Inflammatory macrophage (primary cell): ENCODE results near the gene HSD11B2.
A peak's percentile ranks its signal among the peaks of the same experiment; 100 is the strongest.

Experiments
- DNase-seq, 2 donors: peaks; one replicate each; pipeline ENCODE4 v3.0.0-alpha.2; 2020 to 2022

HSD11B2 gene

DNA sequence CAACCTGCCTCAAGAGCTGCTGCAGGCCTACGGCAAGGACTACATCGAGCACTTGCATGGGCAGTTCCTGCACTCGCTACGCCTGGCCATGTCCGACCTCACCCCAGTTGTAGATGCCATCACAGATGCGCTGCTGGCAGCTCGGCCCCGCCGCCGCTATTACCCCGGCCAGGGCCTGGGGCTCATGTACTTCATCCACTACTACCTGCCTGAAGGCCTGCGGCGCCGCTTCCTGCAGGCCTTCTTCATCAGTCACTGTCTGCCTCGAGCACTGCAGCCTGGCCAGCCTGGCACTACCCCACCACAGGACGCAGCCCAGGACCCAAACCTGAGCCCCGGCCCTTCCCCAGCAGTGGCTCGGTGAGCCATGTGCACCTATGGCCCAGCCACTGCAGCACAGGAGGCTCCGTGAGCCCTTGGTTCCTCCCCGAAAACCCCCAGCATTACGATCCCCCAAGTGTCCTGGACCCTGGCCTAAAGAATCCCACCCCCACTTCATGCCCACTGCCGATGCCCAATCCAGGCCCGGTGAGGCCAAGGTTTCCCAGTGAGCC lies 5.8 kb downstream of the HSD11B2 start:
- DNase-seq = no peak

DNA sequence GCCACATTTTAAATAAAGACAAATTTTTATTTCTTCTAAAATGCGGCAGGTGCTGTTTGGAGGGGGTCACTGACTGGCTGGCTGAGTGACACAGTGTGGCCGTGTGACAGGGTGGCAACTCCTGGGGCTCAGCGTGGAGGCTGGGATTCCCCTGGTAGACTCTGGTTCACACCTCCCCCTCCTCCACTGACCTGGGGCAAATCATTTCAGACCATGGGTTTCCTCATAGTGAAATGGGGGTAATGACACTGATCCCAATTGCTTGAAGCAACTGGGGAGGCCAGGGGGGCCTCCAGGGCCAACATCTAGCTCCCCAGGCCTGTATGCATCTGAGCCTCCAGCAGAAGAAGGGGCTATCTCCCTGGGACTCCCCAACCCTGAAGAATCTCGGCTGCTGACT lies 6.6 kb downstream of the HSD11B2 start:
- DNase-seq = no peak

DNA sequence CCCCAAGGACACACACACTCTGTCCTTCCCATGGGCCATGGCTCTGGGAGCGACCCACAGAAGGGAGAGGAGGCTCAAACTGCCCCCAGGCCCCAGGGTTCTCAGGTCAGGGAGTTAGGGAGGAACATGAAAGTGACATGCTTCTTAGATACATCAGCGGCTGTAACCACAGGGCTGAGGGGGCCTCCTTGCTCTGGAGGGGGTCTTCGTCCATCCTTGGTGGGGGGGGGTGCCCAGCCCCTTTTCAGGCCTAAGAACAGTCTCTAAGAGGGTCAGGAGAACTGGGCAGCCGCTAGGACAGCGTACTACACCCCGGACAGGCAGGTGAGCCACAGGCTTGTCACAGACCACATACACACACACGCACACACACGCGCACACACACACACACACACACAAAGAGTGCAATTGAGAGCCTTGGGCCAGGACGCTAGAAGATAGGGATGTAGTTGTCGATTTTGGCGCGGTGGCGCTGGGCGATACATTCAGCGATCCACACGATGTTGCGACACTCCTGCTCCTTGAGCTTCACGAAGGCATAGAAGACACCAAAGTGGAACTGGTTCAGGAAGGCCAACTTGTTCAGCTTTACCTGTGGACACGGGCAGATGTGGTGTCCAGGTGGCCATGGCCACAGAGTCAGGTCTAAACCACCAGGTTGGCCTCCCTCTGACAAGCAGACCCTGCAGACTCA lies 7.3 kb downstream of the HSD11B2 start:
- no peak for DNase-seq

DNA sequence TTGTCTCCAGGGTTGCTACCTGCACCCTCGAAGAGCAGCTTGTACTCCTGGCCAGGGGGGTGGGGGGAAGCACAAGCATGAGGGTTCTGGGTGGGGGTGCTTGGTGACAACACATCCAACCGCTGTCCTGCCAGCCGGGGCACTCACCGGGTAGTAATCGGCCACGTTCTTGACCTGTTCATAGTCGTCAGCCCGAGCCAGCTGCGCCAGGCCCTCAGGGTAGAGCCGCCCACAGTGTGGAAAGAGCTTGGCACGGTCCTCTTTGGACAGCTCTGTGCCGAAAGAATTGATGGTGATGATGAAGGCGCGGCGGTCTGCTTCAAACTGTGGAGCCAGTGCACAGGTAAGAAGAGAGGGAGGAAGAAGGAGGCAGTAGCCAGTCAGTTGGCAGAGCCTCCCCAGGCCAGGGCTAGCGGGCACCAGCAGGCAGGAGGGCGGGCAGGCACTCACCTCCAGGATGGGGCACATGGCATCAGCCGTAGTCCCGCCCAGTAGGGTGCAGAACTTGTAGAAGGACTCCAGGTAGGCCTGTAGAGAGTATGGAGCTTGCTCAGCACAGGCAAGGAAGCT lies 8.0 kb downstream of the HSD11B2 start:
- DNase-seq = no peak

DNA sequence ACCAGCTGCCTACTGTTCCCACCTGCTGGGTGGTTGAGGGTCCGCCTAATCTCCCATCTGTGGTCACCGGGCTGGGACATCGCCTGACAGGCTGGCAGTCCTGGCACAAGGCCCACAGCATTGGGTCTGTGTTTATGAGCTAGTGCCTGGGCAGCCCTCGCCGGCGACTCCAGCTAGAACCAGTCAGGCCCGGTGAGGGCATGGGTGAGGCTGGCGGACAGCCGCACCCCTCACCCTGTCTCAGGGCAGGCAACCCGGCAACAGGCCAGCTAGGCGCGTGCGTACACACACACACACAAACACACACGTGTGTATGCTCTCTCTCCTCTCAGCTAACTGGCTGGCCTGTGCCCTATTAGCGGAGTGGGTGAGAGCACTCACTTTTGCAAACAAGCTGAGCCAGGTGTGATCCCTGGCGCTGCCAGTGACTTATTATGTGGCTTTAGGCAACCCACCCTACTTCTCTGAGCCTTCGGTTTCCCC lies 10.4 kb downstream of the HSD11B2 start:
- DNase-seq = no peak

DNA sequence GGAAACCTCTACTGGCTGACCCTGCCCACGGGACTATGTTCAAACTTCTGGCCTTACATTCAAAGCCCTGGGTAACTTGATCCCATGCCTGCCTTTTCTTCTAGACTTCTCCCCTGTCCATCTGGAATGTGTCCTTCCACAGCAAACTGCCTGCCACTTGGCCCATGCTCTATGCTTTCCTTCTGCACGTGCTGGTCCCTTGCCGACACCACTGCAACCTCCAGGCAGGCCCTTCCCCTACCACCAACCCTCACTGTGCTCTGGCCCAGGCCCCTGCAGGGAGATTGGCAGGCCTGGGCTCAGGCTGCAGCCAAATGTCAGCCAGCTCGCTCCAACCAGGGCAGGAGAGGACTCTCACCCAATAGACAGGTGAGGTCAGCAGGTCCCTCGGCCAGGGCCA lies 11.0 kb downstream of the HSD11B2 start:
- DNase-seq = no peak

DNA sequence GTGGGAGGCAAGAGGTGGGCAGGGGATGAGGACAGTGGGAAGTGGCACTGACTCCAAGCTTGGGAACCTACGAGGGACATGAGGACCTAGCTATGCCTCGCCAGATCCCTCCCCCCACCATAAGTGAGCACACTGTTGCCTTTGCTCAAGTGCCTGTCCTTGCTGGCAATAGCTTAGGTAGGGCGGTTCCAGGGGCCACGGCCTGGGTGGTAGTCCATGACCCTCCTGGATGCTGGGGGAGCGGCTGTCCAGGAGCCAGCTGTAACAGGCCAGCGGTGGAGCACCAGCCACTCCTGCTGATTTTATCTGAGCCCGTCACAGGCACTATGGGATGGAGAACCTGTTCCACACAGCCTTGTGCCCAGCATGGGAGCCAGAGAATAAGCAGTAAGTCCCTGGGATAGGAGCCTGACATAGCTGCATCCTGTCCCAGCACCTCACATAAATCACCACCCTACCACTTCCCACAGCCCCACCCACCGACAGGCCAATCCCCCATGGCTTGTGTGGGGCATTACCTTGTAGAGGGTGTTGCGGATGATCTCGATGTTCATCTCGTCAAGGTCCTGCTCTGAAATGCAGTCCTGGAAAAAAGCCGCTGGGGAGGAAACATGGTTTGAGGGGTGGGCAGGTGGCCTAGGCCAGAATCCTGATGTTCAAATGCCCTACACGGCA lies 11.8 kb downstream of the HSD11B2 start:
- DNase-seq = no peak

DNA sequence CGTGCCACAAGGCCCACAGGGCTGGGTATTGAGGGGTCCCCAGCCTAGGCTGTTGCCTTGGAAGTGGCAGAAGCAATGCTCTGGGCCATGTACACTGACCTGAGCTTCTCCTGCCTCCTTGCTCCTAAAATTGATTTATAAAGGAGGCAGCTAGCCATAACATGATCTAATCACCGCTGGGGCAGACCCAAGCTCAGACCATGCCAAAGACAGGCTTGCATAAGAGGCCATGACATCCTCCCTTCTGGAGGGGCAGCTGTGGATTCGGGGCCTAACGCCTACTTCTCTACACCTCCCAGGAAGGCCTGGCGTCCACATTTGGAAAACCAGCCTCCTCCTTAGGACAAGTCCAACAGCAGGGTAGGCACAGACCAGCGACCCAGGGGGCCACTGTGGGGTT lies 12.3 kb downstream of the HSD11B2 start:
- DNase-seq = no peak

DNA sequence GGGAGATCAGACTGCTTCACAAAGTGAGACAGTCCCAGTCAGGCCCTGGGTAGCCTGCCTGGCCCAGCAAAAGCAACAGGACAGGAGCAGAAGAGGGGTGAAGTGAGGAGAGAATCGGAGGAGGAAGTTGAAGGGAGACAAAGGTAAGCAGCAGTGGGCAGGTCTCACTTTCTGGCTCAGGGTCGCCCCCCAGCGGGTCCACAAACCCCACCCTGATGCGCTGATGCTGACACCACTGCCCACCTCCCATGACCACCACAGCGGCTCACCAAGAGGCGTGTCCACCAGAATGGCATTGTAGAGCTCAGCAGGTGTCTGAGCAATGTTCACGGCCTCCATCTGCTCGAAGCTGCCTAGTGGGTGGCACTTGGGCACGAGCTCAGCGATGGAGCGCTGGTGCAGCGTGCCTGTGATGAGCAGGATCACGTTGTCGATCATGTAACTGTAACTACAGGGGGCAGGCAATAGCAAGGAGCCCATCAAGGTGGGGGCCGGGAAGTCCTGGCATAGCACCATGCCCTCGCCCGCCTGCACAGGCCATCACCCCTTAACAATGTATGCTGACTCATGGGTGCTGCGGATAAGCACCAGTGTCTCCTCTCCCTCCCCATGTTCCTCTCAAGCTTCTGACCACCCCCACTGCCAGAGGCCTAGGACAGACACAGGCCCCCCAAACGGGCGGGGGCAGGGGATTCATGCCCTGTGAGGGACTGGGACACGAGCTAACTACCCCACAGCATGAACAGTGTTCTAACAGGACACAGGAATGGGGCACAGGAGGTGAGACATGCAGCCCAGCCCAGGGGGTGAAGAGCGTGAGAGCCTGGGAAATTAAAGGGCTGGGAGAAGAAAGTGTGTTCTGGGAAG lies 13.6 kb downstream of the HSD11B2 start:
- DNase-seq = no peak

DNA sequence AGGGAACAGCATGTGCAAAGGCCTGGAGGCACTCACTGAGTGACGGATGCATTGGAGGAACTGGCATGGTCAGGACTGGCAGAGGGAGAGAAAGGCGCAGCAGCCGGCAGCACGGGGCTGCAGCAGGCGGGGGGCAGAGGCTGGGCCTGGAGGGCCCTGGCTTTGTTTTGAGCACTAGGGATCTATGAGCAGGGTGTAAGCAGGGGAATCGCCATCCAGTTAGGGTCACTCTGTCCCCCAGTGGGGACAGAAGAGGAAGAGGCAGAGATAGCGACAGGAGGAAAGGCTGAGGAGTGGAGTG lies 14.2 kb downstream of the HSD11B2 start:
- no peak for DNase-seq

DNA sequence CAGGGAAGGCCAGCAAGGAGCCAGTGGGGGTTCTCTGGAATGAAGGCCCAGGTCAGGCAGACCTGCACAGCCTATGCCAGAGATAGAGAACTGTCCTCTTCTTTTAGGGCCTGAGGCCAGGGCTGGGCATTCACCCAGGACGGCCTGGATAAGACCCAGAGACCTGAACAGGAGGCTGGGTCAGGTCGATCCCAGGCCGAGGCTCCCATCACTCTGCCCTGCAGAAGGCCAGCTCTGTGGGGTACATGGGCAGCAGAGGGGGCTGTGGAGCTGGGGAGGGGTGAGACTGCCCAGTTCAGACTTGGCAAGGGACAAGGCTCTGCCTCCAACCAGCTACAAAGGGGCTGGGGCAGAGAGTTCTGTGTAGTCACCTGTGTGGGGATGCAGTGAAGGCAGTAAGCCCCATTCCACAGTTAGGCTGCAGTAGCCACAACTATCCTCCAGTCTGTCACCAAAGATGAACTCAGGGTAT lies 14.6 kb downstream of the HSD11B2 start:
- no peak for DNase-seq

DNA sequence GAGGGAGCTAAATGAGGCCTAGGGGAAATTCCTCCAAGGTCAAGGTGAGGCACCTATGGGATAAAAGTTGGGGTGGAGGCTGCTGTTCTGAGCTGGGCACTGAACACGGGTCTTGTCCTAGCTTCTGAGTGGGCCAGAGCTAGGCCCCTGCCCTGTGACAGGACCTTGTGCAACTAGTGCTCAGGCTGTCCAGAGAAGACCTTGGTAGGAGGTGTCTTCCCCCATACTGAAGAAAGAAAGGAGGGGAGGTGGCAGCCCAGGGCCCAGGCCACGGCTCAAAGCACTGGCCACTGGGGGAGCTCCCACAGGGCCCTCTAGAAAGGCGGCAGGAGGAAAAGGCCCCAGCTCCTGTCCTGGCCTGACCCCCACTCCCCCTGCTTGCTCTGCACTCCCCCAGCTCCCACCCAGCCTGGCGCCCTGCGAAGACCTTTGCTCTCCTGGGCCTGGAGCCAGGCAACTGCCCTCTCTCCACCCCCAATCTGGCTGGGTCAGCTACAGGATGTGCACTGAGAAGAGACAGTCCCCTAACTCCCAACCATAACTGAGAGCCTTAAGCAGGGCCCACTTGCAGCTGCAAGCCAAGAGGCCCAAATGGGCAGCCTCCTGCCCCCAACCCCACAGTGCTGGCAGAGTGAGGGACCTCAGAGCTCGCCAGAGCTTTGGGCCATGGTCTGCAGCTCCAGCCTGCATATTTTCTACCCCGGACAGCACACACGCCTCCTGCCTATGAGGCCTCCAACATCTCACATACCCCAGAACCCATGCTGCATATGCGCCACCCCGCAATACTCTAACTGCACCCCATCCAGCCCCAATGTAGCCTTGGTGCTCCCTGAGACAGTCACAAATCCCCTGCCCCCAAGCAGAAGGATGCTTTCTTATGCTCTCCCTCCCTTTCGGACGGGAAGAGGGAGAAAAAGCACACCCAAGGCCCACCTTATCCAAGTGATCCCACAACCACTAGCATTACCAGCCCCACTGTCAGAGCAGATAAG lies 15.3 kb downstream of the HSD11B2 start:
- no peak for DNase-seq

DNA sequence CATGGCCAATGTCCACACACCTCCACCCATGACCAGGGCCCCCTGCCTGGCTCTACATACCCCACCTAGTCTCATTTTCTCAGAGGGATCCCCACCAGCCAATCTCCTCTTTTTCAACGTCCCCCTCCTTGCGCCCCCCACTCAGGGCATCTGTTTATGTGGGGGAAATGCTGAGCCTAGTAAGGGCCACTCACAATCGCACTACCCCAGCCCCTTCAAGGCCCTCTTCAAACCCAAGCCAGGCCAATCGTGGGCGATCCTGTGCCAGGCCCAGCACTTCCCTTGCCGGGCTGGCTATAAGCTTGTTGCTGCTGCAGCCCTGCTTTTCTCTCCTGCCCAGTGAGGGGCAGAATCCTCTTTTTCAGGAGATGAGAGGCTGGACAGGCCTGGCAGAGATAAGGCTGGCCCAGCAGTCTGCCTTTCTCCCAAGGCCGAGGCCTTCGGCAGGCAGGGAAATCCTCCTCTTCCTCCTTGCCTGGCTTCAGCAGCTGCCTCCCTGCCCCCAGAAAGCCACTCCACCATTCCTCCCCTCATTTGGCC lies 16.1 kb downstream of the HSD11B2 start:
- DNase-seq = no peak

DNA sequence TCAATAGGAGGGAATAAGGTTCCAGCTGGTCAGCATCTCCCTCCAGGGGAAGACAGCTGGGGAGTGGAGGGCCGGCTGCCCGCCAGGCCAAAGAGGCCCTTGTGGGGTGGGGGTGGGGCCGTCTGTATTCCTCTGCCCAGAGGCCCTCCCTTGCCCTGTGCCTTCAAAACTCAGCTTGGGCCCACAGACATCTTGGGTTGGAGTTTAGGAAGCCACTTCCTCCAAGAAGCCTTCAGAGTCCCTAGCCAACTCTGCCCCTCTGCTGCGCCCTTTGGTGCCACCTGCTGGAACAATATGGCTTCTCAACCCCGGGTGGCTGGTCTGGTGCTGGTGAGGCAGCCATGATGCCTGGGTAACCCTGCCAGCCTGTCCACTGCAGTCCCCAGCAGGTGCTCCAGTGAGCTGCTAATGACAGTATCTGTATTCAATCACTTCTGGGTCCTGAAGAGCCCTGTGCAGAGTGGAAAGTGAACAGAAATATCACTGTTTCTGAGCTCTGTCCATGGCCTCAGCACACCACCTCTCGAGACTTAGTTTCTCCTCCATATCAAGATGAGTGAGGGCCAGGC lies 16.7 kb downstream of the HSD11B2 start:
- peak; percentile 69 to 78 for DNase-seq

DNA sequence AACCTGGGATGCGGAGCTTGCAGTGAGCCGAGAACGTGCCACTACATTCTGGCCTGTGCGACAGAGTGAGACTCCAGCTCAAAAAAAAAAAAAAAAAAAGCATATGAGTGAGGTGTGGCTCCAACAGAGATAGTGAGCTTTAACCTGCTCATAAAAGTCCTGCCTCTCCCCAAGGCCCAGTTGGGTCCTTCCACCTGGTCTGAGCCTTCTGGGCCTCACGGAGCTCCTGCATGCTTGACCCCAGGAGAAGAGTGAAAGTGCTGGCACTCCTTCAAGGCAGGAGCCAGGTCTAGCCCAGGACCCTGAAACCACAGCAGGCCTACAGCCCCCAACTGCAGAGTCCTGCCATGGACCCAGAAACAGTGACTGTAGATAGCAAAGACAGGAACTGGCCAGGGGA lies 17.7 kb downstream of the HSD11B2 start:
- no peak for DNase-seq

DNA sequence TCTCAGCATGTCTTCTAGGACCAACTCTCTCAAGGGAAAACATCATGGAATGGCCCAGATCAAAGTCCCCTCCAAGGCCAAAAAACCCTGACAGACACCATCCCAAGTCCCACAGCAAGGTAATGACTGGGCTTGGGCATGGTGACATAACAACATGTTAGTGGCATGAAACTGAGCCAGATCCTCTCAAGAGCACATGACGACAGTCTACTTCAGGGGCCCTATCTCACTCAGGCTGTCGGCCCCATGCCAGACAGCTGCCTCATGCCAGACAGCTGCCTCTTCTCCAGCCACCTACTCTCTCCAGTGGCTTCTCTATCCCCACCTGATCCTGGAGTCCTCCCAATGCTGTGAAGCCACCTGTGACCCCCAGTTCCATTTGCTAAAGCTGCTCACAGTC lies 18.4 kb downstream of the HSD11B2 start:
- no peak for DNase-seq

DNA sequence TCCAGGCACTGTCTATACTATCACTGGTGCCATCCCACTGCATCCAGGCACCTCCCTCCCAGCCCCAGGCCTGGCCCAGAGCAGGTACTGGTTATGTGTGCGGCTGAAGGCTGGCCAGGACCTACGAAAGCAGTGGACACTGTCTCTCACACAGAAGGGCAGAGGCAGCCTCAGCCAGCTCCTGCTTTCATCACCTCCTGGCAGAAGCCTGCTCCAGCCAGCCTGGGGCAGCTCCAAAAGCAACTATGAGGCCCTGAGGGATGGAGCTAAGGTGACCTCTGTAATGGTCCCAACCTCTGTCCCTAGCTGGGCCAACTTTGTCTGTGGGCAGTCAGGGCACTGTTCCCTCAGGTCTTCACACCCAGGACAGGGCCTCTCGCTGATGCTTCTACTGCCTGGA lies 18.8 kb downstream of the HSD11B2 start:
- no peak for DNase-seq

DNA sequence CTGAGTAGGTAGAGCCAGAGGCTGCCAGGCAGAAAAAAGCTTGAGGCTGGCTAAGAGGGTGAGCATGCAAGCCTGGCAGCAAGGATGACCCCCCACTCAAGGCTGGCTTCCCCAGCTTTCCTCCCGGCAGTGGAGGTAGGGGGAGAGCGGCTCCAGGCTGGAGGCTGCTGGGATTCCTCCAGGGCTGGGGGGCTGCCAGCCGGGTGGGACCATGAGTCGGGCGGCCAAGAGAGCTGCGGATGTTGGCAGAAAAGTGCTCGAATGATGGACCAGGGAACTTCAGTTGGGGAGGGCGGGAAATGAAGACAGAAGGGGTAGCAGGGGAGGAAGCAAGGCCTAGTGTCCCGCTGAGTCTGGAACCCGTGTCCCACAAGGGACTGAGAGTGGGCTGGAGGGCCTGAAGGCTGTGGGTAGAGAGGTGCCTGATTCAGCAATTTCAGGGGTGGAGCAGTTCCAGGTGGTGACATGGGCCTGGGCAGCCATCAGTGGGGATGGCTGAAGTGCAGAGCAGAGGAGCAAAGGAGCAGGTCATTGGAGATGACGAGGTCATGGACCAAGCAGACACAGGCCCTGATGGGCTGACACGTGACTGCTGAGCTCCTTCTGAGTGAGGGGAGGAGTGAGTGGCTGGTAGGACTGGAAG lies 20.3 kb downstream of the HSD11B2 start:
- no peak for DNase-seq

DNA sequence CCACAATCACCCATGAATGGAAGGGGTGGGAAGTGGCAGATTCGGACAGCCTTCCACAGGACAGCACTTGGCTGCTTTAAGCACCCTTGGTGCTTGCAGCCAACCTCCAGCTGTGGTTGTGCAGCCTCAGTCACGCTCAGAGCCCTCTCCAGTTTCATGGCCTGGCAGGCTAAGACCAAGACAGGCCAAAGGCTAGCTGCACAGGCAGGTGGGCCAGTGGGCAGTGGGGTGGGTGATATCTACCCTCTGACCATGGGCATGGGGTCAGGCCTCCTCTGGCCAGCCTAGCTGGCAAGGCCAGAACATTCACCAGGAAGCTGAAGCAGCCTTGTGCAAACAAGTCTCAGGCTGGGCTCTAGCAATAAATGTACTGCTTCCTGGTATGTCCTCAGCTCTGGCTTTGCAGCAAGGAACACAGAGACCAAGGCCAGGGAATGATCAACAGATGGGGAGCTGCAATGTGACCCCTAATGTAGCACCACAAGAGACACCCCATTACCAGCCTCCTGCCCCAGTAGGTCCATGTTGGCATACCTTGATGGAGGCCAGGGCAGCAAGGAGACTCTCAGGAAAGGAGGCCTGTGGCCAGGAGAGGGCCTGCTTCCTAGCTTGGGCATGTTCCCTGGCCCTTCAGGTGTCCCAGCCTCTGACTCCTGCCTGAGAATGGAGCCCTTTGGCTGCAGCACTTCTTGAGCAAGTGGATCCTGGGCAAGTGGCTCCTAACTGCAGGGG lies 20.9 kb downstream of the HSD11B2 start:
- no peak for DNase-seq

DNA sequence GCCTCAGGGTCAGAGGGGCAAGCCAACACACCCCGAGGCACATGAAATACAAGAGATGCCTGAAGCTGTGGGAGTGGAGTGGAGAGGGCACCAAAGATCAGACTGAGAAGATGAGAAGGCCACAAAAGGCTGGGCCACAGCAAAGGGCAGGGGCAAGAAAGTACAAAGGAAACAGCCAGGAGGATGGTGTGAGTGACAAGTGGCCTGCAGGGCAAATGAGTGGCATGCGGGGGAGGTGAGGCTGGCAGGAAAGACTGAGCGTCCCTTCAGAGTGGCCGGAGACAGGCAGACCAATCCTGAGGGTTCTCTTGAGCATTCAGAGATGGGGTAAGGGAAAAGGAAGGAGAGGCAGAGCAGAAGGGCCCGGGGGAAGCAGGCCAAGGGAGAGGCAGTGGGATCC lies 23.2 kb downstream of the HSD11B2 start:
- no peak for DNase-seq
